ENCODE measurements around the gene GULP1.

GRCh38 chr2:188382107-188382506 lies 90.4 kb downstream of the GULP1 start:
- TF ChIP-seq MAX (IDR thresholded peaks at IDR 0.05), result no peak
- TF ChIP-seq POLR2AphosphoS5 (IDR thresholded peaks at IDR 0.05; ENCODE audit: low read depth, low read length), result no peak
- no peak for TF ChIP-seq CTCF (IDR thresholded peaks at IDR 0.05 in 2 of 3, conservative IDR thresholded peaks at IDR 0.05 in 1 of 3; ENCODE audit: borderline replicate concordance in 1 of 3, insufficient read depth in 1 of 3, low read depth in 2 of 3, low read length in 2 of 3)
- no peak for TF ChIP-seq ZNF274 (IDR thresholded peaks at IDR 0.05; ENCODE audit: low read depth, low read length)
- TF ChIP-seq EZH2phosphoT487 (IDR thresholded peaks at IDR 0.05; ENCODE audit: borderline replicate concordance), result no peak
- no peak for TF ChIP-seq ZBTB33 (IDR thresholded peaks at IDR 0.05; ENCODE audit: extremely low read depth, insufficient replicate concordance, low read length)
- TF ChIP-seq REST (IDR thresholded peaks at IDR 0.05; ENCODE audit: low read depth), result no peak
- TF ChIP-seq POLR2A (IDR thresholded peaks at IDR 0.05; ENCODE audit: borderline replicate concordance, extremely low read depth, insufficient read depth, insufficient read length), result no peak
- no peak for TF ChIP-seq SP1 (IDR thresholded peaks at IDR 0.05; ENCODE audit: low read depth)
- no peak for TF ChIP-seq ATF3 (IDR thresholded peaks at IDR 0.05)
- no peak for TF ChIP-seq EZH2 (IDR thresholded peaks at IDR 0.05)
- no peak for TF ChIP-seq EGR1 (IDR thresholded peaks at IDR 0.05; ENCODE audit: low read depth)
- no peak for TF ChIP-seq CBX3 (IDR thresholded peaks at IDR 0.05; ENCODE audit: low read depth)
